ENCODE results near the gene HIVEP3.

DNA sequence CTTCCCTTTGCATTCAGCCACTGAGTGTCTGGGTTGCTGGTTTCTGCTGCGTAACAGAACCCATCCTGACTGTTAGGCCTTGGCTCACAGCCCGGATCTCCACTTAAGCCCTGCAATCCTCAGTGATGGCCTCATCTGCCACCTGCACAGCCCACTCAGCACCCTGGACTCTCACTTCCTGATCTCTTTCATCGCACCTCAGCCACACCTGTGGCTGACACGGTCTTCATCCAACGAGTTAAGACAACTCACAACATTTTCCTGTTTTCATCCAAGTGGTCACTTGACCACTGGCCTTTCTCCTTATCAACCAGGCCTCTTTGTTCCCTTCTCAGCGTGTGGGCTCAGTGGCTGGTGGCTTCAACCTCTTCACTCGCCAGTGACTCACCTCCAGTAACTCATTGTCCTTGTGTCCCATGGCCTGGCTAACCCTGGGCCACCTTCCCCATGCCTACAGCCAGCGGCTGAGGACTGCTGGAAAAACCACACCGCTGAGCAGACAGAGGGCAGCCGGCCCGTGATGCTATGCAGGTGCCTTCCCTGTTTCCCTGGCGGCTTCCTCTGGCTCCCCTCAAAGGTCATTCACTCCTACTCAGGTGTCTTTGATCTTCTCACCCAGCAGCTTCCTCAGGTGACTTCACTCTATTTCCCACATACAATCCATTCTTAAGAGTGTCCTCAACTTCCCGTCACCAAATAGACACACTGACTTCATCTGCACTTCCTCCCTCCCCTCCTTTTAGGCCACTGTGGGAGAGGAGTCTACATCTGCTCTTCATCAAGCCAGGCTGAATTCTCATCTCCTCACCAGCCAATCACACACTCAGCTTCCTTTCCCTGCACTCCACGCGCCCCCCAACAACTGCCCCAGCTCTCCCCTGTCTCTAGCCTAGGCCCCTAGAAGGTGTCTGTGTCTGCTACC lies 414.3 kb downstream of the HIVEP3 start:
- TF ChIP-seq, protein P1, sequence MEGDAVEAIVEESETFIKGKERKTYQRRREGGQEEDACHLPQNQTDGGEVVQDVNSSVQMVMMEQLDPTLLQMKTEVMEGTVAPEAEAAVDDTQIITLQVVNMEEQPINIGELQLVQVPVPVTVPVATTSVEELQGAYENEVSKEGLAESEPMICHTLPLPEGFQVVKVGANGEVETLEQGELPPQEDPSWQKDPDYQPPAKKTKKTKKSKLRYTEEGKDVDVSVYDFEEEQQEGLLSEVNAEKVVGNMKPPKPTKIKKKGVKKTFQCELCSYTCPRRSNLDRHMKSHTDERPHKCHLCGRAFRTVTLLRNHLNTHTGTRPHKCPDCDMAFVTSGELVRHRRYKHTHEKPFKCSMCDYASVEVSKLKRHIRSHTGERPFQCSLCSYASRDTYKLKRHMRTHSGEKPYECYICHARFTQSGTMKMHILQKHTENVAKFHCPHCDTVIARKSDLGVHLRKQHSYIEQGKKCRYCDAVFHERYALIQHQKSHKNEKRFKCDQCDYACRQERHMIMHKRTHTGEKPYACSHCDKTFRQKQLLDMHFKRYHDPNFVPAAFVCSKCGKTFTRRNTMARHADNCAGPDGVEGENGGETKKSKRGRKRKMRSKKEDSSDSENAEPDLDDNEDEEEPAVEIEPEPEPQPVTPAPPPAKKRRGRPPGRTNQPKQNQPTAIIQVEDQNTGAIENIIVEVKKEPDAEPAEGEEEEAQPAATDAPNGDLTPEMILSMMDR (IDR thresholded peaks at IDR 0.05) = no peak
- TF ChIP-seq EZH2 (IDR thresholded peaks at IDR 0.05; ENCODE audit: borderline replicate concordance, insufficient read depth, low read depth, low read length, poor library complexity, severe bottlenecking) = no peak
